Stimulated activated CD4-positive, alpha-beta T cell treated with anti-CD3 and anti-CD28 coated beads, Interleukin-1b, Interleukin-23, amount 100 ng/mL, for 48 hours (primary cell): ENCODE data around the gene CARD9.
"Not testable (repeated sequence)": the region's sequence is repeated elsewhere in the genome, so short reads cannot be mapped to it uniquely, and the experiment has no call there.

Experiments
- DNase-seq: peaks from one replicate; pipeline ENCODE4 v3.0.0-alpha.2; 2020

The CARD9 gene

GRCh38 chr9:136333045-136333444 is 40.4 kb downstream of the CARD9 start:
- no peak for DNase-seq

- no peak for DNase-seq
Measured at GRCh38 chr9:136332482-136332983, 40.9 kb downstream of the CARD9 start.

GRCh38 chr9:136331556-136332481 is 41.6 kb downstream of the CARD9 start:
- no peak for DNase-seq

- DNase-seq, result no peak
Measured at GRCh38 chr9:136331030-136331429, 42.4 kb downstream of the CARD9 start.

- DNase-seq, result no peak
Measured at GRCh38 chr9:136330406-136330990, 43.0 kb downstream of the CARD9 start.

- no peak for DNase-seq
Measured at GRCh38 chr9:136329636-136330405, 43.6 kb downstream of the CARD9 start.

GRCh38 chr9:136329211-136329627 is 44.2 kb downstream of the CARD9 start:
- DNase-seq, result no peak

- DNase-seq, result no peak
Measured at GRCh38 chr9:136328622-136329041, 44.8 kb downstream of the CARD9 start.

GRCh38 chr9:136328011-136328621 is 45.4 kb downstream of the CARD9 start:
- no peak for DNase-seq

GRCh38 chr9:136327304-136327974 is 46.0 kb downstream of the CARD9 start, which contains the start of gene GPSM1:
Gene GPSM1 (plus strand): TSS chr9:136327539. CDS start chr9:136327696, 157 bp downstream.
- no peak for DNase-seq

GRCh38 chr9:136326761-136327303 is 46.6 kb downstream of the CARD9 start:
- DNase-seq, result no peak

- no peak for DNase-seq
Measured at GRCh38 chr9:136326061-136326760, 47.3 kb downstream of the CARD9 start.

- DNase-seq, result no peak
Measured at GRCh38 chr9:136325358-136325757, 48.1 kb downstream of the CARD9 start.

- DNase-seq, result no peak
Measured at GRCh38 chr9:136324501-136325300, 48.8 kb downstream of the CARD9 start.

- DNase-seq, result no peak
Measured at GRCh38 chr9:136323371-136323789, 50.1 kb downstream of the CARD9 start.

GRCh38 chr9:136322756-136323330 is 50.6 kb downstream of the CARD9 start:
- no peak for DNase-seq

GRCh38 chr9:136321561-136321960 is 51.9 kb downstream of the CARD9 start:
- DNase-seq, result no peak

GRCh38 chr9:136320972-136321371 is 52.5 kb downstream of the CARD9 start:
- DNase-seq, result not testable (repeated sequence)

GRCh38 chr9:136319955-136320354 is 53.5 kb downstream of the CARD9 start:
- DNase-seq, result not testable (repeated sequence)

GRCh38 chr9:136319244-136319643 is 54.2 kb downstream of the CARD9 start:
- DNase-seq, result not testable (repeated sequence)
